ENCODE results near the gene TPRG1.

Gene TPRG1

DNA sequence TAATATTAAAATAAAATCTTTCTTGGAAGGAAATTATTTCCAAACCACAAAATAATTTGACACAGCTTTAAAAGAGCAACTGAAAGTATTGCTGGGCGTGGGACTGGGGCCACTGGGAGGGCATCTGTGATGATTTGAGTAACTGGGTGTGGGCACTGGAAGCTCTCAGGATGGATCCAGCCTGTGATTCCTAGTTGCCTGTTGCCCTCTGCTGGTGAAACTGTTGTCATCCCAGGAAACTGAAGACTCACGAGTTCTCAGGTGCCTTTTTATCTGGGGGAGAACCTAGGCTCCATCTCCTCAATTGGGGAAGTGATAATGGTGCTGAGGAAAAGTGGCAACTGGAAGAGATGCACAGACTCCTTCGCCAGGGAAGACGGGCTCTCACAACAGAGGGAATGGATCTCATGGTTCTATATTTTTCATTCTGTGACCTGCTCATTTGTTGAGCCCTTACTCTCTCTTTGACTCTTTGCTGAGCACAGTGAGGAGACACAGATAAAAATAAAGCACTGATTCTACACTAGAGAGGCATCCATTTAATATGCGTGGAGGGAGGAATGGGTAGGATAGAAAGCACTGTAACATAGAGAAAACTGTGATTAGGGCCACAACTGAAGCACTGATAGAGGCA, 61.6 kb downstream of the TPRG1 start:
- DNase-seq, result peak; percentile 70

DNA sequence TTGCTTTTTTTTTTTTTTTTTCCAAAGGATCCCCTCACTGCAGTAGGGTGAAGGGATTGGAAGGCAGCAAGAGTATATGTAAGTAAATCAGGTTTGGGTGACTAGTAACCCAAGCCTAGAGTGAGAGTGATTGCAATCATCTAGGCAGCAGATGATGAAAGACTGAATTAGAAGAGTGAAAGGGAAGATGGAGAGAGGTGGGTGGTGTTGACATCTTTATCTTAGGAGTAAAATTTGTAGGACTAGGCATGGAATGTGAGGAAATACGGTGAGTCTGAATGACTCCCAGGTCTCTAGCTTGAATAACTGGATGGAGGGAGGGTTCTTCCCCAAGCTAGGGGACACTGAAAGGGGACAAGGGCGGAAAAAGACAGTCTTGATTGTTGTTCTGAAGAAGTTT, 63.4 kb downstream of the TPRG1 start:
- no peak for DNase-seq

- no peak for DNase-seq
Observed at GRCh38 chr3:189236352-189236751, 64.6 kb downstream of the TPRG1 start.

- DNase-seq, result no peak
Observed at GRCh38 chr3:189237526-189237925, 65.8 kb downstream of the TPRG1 start.

DNA sequence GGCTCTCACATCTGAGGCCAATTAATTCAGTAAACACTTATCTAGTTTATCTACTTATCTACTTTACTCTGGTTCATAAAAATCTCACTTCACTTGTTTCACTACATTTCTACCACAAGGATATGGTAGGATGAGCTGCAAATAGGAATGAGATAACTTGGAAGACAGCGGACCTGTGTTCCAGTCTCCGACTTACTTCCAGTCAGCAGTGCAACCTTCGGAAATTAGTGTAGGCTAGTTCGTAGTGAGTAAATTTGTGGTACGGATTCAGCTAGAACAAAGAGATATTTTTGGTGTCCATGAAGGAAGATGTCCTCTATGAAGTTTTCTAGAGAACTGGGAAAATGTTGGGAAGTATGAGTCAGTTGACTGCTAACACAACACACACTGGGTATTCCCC, 66.3 kb downstream of the TPRG1 start:
- no peak for DNase-seq

GRCh38 chr3:189239616-189240015, 67.8 kb downstream of the TPRG1 start:
- DNase-seq, result no peak

DNA sequence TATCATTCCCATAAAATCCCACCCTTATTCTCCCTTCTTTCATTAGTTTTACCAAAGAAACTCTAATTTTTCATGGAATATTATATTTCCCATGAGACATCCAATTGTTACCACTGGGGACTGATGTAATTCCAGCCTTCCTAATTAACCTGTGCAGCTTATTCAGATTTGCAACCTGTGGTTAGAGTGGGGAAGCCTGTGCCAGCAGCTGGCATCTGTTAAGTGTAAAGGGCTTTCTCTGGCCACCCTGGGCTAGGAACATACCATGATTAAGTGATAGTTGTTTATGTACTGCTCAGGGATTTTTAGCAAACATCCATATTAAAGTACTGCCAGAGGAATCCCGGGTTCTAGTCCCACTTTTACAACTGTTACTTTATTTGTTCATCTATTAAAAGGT, 78.2 kb downstream of the TPRG1 start:
- no peak for DNase-seq

DNA sequence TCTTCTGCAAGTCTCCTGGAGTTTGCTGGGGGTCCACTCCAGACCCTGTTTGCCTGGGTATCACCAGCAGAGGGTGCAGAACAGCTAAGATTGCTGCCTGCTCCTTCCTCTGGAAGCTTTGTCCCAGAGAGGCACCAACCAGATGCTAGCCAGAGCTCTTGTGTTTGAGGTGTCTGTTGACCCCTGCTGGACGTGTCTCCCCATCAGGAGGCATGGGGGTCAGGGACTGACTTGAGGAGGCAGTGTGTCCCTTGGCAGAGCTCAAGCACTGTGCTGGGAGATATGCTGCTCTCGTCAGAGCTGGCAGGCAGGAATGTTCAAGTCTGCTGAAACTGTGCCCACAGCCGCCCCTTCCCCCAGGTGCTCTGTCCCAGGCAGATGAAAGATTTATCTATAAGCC, 86.5 kb downstream of the TPRG1 start:
- DNase-seq, result no peak

DNA sequence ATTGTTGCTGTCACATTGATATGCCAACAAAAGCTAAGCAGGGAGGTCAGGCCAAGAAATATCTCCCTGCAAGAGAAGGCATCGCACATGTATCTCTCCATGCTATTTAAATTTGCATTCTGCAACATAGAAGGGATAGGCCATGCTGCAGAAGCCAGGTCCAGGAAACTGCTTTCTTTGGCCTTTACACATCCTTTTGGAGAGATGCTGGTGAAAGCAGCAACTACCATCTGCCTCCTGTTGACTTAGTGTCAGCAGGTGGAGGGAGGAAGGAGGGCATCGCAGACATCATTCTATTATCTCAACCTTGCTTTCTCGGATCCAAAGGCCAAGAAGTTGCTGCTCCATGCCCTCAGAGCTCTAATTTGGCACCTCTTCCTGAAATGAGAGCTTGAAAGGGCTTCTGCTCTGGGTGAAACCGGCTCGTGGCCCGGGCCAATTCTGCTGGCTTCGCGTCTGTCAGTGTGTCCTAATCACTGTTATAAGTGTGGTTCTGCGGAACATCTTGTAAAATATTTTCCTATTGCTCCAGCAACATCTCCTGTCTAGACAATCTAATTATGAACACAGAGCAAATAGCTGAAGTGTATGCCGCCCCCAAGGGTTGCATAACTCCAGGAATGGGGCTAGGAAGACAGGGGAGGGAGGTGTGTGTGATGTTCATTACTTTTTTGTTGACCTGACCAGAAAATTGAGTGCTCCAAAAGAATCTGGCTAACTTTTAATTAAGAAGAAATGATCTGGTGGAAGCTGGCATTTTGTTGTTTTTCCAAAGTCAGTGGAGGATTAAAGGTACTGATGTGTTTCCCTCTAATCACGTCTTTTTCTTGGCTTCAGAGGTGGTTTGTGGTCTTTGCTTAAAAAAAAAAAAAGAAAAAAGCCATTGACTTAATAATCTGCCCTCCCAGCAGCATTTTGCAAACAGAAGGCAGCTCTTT, 89.1 kb downstream of the TPRG1 start:
- DNase-seq, result no peak

DNA sequence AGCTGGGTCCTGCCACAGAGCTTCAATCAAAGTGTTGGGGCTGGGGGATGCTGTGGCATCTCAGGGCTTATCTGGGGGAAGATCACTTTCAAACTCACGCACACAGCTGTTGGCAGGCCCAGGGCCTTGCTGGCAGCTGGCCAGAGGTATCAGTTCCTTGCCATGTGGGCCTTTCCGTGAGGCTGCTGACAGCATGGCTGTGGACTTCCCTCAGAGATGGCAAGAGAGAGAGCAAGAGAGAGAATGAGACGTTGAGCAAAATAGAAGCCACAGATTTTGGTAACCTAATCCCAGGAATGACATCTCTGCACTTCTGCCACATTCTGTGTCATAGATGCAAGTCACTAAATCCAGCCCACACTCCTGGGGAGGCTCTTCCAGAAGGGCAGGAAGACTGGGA, 91.0 kb downstream of the TPRG1 start:
- no peak for DNase-seq

DNA sequence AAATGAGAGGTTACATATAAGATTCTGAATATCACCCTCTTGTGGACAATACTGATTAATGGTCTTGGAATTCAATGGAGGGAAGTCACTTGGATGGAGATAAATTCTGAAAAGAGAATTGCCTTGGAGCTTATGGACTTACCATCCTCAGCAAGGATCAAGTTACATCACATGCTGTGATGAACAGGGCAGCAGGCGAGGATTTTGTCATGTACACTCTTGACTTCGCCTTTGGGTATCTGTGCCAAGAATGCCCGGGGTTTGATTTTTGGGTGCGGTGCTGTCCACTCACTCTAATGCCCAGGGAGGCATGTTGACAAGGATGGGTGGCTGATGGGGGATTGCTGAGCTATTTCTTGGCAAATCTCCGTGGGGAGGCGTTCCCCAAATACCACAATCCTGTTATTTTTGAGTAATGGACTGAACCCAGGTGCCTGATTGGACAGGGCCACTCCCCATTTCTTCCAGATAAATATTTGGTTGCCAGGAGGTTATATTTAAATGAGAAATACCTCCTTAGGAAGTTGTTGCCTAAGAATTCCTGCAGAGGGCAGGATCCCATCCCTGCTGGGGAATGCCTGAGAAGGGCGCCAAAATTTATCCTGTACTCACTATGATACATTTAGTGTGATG, 96.3 kb downstream of the TPRG1 start:
- DNase-seq, result no peak

- DNase-seq, result no peak
Observed at GRCh38 chr3:189269365-189269764, 97.6 kb downstream of the TPRG1 start.

DNA sequence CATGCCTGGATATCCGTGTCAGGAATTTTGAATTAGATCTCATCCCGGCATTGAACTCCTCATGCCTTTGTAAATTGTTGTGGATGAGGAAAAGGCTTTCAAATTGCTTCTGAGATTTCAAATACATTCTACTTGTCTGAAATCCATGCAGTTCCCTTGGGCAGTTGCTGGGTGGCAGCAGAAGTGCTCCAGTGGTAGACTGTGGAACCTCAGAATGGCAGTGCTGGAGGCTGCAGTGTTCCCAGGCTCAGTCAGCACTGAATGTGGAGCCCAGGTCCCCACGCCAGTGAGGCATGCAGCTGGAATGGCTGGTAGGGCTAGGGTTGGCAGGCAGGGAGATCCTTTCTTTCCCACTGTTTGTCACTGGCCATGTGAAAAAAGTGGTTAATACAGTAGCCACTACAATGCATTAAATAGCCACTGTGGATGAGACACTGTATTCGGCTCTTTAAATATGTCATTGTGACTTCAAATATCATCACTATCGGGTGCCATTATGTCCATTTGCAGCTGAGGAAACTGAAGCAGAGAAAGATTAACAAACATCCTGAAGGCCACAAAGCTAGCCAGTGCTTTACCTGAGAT, 98.6 kb downstream of the TPRG1 start:
- peak; percentile 79 for DNase-seq

DNA sequence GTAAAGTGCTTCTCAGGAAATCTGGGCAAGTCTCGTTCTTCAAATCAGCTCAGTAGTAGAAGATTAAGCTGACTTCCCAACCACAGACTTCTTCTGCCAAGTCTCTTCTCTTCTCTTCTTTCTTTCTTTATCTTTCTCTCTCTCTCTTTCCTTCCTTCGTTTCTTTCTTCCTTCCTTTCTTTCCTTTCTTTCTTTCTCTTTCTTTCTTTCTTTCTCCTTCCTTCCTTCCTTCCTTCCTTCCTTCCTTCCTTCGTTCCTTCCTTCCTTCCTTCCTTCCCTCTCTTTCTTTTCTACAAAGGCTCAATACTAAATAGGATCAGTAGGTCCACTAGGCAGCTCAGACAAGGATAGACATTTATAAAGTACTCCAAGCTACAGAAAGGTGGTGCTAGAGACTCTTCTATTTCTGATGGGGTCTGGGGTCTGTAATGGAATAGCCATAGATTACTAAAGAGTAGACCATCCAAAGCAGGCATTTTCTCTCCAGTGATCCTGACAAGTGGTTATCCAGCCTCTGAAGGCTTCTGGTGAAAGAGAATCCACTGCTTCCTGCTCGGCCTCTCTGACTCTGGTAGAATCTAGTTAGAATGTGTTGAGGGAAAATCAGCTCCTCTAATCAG, 100.8 kb downstream of the TPRG1 start:
- peak; percentile 60 for DNase-seq

DNA sequence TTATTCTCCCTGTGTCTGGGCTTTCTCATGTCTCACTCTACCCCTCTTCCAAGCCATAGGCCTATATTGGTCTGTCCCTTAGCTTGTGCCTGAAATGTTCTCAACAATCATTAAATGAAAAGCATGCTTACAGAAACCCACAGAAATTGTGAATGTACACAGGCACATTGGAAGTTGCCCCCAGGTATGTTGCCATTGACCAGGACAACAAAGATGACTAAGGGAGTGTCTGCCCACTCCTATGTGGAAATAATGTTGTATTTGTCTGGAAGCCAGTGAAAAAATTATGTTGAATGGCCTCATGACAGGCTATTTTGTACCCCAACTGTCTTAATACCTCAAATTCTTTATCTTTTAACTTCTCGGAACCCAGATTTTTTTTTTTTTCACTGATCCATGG, 102.0 kb downstream of the TPRG1 start:
- DNase-seq, result no peak

DNA sequence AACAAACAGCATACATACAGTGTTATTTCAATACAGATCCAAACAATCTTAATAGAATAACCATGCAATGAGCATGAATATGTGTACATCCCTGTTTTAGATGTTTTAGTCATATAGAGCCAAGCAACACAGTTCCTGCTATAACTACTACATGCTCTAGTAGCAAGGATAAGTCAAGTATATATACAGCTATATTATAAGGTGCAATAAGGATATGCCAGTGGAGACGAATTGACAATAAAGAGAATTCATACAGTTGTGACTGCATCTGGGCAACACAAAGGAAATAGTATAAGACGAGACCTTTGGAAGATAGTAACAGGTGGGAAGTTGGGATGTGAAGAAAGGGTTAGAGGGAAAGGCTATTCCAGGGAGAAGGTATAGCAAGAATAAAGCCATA, 103.4 kb downstream of the TPRG1 start:
- DNase-seq, result no peak

- DNase-seq, result no peak
Observed at GRCh38 chr3:189275852-189276251, 104.1 kb downstream of the TPRG1 start.

- peak; percentile 42 for DNase-seq
Observed at GRCh38 chr3:189276444-189277219, 104.9 kb downstream of the TPRG1 start.

DNA sequence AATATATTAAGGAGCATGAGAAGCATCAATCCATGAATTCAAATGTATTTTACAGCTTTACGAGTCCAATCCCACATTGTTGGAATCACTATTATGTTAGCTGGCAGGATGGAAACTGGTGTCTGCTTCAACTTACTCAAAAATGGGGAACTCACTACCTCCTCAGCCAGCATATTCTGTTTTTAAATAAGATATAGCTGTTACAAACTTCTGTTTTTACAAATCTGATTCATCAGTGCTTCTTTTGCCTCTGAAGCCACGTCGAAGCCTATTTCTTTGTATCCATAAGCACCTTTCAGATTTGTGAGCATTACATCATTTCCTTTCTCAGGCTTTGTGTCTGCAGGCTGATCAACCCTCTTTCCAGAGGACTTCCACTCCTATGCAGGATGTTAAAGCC, 105.9 kb downstream of the TPRG1 start:
- DNase-seq, result no peak

DNA sequence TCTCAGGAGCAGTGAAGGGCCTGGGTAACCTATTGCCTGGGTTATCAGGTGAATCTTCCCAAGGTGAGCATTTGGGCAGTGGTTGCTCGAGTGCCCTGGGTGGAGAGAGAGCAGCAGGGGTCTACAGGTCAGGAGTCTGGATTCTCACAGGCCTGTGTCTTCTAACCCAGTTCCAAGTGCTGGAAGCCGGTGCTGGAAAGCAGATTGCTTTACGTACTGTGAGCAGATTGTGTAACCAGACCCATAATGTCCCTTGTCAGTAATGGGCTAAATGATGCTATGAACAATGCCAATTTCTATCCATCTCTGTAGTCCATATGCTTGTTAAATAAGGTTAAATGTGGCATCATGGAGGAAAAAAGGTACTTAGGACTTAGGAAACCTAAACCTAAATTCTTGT, 106.5 kb downstream of the TPRG1 start:
- peak; percentile 16 for DNase-seq

- no peak for DNase-seq
Observed at GRCh38 chr3:189282189-189282588, 110.4 kb downstream of the TPRG1 start.

DNA sequence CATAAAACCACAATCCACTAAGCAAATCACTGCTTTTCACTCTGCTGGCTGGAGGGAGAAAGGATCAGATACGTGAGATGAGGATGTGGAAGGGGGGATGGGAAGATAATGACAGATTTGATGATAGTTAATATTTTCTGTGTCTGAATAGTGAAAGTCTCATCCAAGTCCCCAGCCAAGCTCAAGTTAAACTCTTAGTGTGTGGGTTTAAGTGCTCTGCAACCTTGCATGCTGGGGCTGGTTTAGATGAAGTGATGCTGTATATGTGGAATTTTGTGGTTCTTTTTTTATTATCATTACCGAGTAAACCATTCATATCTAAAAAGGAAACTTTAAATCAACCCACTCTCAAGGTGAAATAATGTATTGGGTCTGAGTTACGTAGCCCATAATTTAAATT, 111.0 kb downstream of the TPRG1 start:
- no peak for DNase-seq

Measured in NCI-H1694 treated with DMSO at 0.1 percent for 48 hours (cell line).